Liver (tissue), 9 donors: ENCODE results near the gene CX3CR1. TPM values are rescaled to one million over a fixed set of nuclear protein-coding genes. Genes with fewer than 3 reads are reported as not detected.

Experiments used
- DNase-seq: peaks from one replicate; pipeline ENCODE4 v3.0.0-alpha.2; 2017; ENCODE audit warnings: low spot score
- H3K27ac ChIP-seq, 2 donors: one replicate each; pipeline ENCODE4 v1.7.0; 2013; ENCODE audit warnings: inconsistent platforms in 2 of 2, low read length in 2 of 2, control low read depth in 1 of 2, low read depth in 1 of 2, mild to moderate bottlenecking in 1 of 2
- H3K27me3 ChIP-seq, 4 donors: one replicate each; pipeline versions ENCODE4 v1.6.1 to v1.7.0; 2013; ENCODE audit warnings: low read length in 3 of 4, inconsistent platforms in 1 of 4, mild to moderate bottlenecking in 1 of 4, moderate library complexity in 1 of 4; ENCODE audit not compliant: control insufficient read depth in 4 of 4, insufficient read depth in 4 of 4
- H3K36me3 ChIP-seq, 4 donors: one replicate each; pipeline versions ENCODE4 v1.6.1 to v1.7.0; 2013; ENCODE audit warnings: low read length in 3 of 4, mild to moderate bottlenecking in 3 of 4, low read depth in 1 of 4, moderate library complexity in 1 of 4; ENCODE audit not compliant: control insufficient read depth in 4 of 4, insufficient read depth in 3 of 4
- H3K4me1 ChIP-seq, 4 donors: one replicate each; pipeline versions ENCODE4 v1.6.1 to v1.7.0; 2013; ENCODE audit warnings: low read length in 3 of 4, mild to moderate bottlenecking in 3 of 4, moderate library complexity in 1 of 4; ENCODE audit not compliant: control insufficient read depth in 4 of 4, insufficient read depth in 4 of 4
- H3K4me3 ChIP-seq, 3 donors: one replicate each; pipeline versions ENCODE4 v1.6.1 to v1.7.0; 2013; ENCODE audit warnings: low read length in 3 of 3, control low read depth in 1 of 3, low read depth in 1 of 3, mild to moderate bottlenecking in 1 of 3
- H3K9ac ChIP-seq, 2 donors: one replicate each; pipeline ENCODE4 v1.7.0; 2013; ENCODE audit warnings: low read length in 2 of 2, mild to moderate bottlenecking in 2 of 2, moderate library complexity in 2 of 2, control low read depth in 1 of 2, low read depth in 1 of 2
- H3K9me3 ChIP-seq, 4 donors: one replicate each; pipeline versions ENCODE4 v1.6.1 to v1.7.0; 2013; ENCODE audit warnings: low read length in 3 of 4; ENCODE audit not compliant: control insufficient read depth in 4 of 4
- ATF3 ChIP-seq: IDR thresholded peaks from 2 replicates; pipeline ENCODE4 v1.6.1; 2016; ENCODE audit warnings: antibody characterized with exemption
- EGR1 ChIP-seq, 2 donors: IDR thresholded peaks; 2 replicates each; pipeline ENCODE4 v1.6.1; 2016 to 2018; ENCODE audit warnings: antibody characterized with exemption in 2 of 2, low read depth in 2 of 2
- FOXA1 ChIP-seq: IDR thresholded peaks from 2 replicates; pipeline ENCODE4 v1.6.1; 2016; ENCODE audit warnings: antibody characterized with exemption
- FOXA2 ChIP-seq: IDR thresholded peaks from 2 replicates; pipeline ENCODE4 v1.6.1; 2016; ENCODE audit warnings: antibody characterized with exemption
- GABPA ChIP-seq, 2 donors: IDR thresholded peaks in 1 of 2; conservative IDR thresholded peaks in 1 of 2; 2 replicates each; pipeline ENCODE4 v1.6.1; 2016; ENCODE audit warnings: antibody characterized with exemption in 2 of 2, mild to moderate bottlenecking in 1 of 2, moderate library complexity in 1 of 2
- HNF4A ChIP-seq, 2 donors: conservative IDR thresholded peaks; 2 replicates each; pipeline ENCODE4 v1.6.1; 2016; ENCODE audit warnings: antibody characterized with exemption in 2 of 2, mild to moderate bottlenecking in 2 of 2
- HNF4G ChIP-seq: IDR thresholded peaks from 2 replicates; pipeline ENCODE4 v1.6.1; 2016; ENCODE audit warnings: antibody characterized with exemption
- JUND ChIP-seq, 2 donors: IDR thresholded peaks; 2 replicates each; pipeline ENCODE4 v1.6.1; 2016; ENCODE audit warnings: antibody characterized with exemption in 2 of 2
- MAX ChIP-seq: IDR thresholded peaks from 2 replicates; pipeline ENCODE4 v1.6.1; 2016; ENCODE audit warnings: antibody characterized with exemption
- NR2F2 ChIP-seq: IDR thresholded peaks from 2 replicates; pipeline ENCODE4 v1.6.1; 2016; ENCODE audit warnings: antibody characterized with exemption
- RAD21 ChIP-seq, 2 donors: IDR thresholded peaks; 2 replicates each; pipeline ENCODE4 v1.6.1; 2016; ENCODE audit warnings: antibody characterized with exemption in 2 of 2, mild to moderate bottlenecking in 2 of 2
- REST ChIP-seq: IDR thresholded peaks from 2 replicates; pipeline ENCODE4 v1.6.1; 2016; ENCODE audit warnings: antibody characterized with exemption, mild to moderate bottlenecking
- RXRA ChIP-seq, 2 donors: IDR thresholded peaks; 2 replicates each; pipeline ENCODE4 v1.6.1; 2017 to 2018; ENCODE audit warnings: antibody characterized with exemption in 2 of 2, mild to moderate bottlenecking in 1 of 2
- SP1 ChIP-seq: IDR thresholded peaks from 2 replicates; pipeline ENCODE4 v1.6.1; 2018; ENCODE audit warnings: antibody characterized with exemption, mild to moderate bottlenecking
- YY1 ChIP-seq: IDR thresholded peaks from 2 replicates; pipeline ENCODE4 v1.6.1; 2016; ENCODE audit warnings: antibody characterized with exemption, mild to moderate bottlenecking
- ZBTB33 ChIP-seq: IDR thresholded peaks from 2 replicates; pipeline ENCODE4 v1.6.1; 2016; ENCODE audit warnings: antibody characterized with exemption
- WGBS: extraction: QIAGEN DNeasy Blood & Tissue Kit; methylation state at CpG from one replicate; pipeline ENCODE4 v1.1.7; 2013; 5-methylcytosine and 5-hydroxymethylcytosine counted together
- polyA plus RNA-seq, 2 donors: library from polyadenylated mRNA; stranded (reverse) in 1 of 2; unstranded in 1 of 2; fragments of 200-250 nt in 1 of 2; fragments of >200 nt in 1 of 2; fragmentation: Nextera tagmentation in 1 of 2; extraction: Ambion mirVana in 1 of 2; gene quantifications; one replicate each; pipeline versions ENCODE4 v1.2.1 to v1.2.3, GENCODE V29; 2013 to 2015
- total RNA-seq, 2 donors: library from RNA; depleted of rRNA; stranded (reverse); fragments of >200 nt; gene quantifications; one replicate each; pipeline ENCODE4 v1.2.3, GENCODE V29; 2014
- donor health status: healthy.
- donor health status: healthy.
- donor health status: healthy.
- donor health status: healthy.
- donor health status: healthy.

The CX3CR1 gene
- total and polyA plus RNA-seq, 4 donors, result 0.33 to 1.9 (median 0.55) TPM

- H3K9me3 ChIP-seq, result no peaks in the 10 kb centered on the region
- no peak for DNase-seq
- H3K4me3 ChIP-seq, result no peak overlapping the region
- no peaks in the 10 kb centered on the region for H3K36me3 ChIP-seq
- no peaks in the 10 kb centered on the region for H3K4me1 ChIP-seq
- TF ChIP-seq EGR1 (IDR thresholded peaks at IDR 0.05; ENCODE audit: low read depth in 2 of 2) (no peak), ZBTB33 (no peak), FOXA1 (no peak), HNF4G (no peak), NR2F2 (no peak), ATF3 (no peak), FOXA2 (no peak), RXRA (IDR thresholded peaks at IDR 0.05) (no peak), REST (no peak), RAD21 (IDR thresholded peaks at IDR 0.05) (no peak), HNF4A (conservative IDR thresholded peaks at IDR 0.05) (no peak), YY1 (no peak), JUND (IDR thresholded peaks at IDR 0.05) (no peak), GABPA (IDR thresholded peaks at IDR 0.05 in 1 of 2, conservative IDR thresholded peaks at IDR 0.05 in 1 of 2) (no peak)
- H3K27me3 ChIP-seq, result no peaks in the 10 kb centered on the region
- H3K9ac ChIP-seq, result no peak overlapping the region
- no peak overlapping the region for H3K27ac ChIP-seq
These were observed 38.3 kb downstream of the CX3CR1 start for GRCh38 chr3:39241561-39241960.

- H3K9me3 ChIP-seq, result no peaks in the 10 kb centered on the region
- H3K9ac ChIP-seq, result no peak overlapping the region
- no peaks in the 10 kb centered on the region for H3K27me3 ChIP-seq
- WGBS, result 78% methylated on average over 6 of the region's 6 CpGs
- H3K4me3 ChIP-seq, result no peak overlapping the region
- TF ChIP-seq GABPA (IDR thresholded peaks at IDR 0.05 in 1 of 2, conservative IDR thresholded peaks at IDR 0.05 in 1 of 2), result no peak
- no peak for DNase-seq
- no peaks in the 10 kb centered on the region for H3K4me1 ChIP-seq
- no peaks in the 10 kb centered on the region for H3K36me3 ChIP-seq
- H3K27ac ChIP-seq, result no peak overlapping the region
These were observed 42.8 kb downstream of the CX3CR1 start for GRCh38 chr3:39237027-39237426.

- Histone ChIP-seq H3K27me3 (no peaks in the 10 kb centered on the region), H3K27ac (no peak overlapping the region), H3K36me3 (no peaks in the 10 kb centered on the region), H3K4me3 (no peak overlapping the region), H3K9ac (no peak overlapping the region), H3K4me1 (no peaks in the 10 kb centered on the region), H3K9me3 (no peaks in the 10 kb centered on the region)
- no peak for DNase-seq
- 38% methylated on average over 2 of the region's 2 CpGs for WGBS
- TF ChIP-seq RAD21 (IDR thresholded peaks at IDR 0.05) (no peak), FOXA2 (no peak), JUND (IDR thresholded peaks at IDR 0.05) (no peak), GABPA (IDR thresholded peaks at IDR 0.05 in 1 of 2, conservative IDR thresholded peaks at IDR 0.05 in 1 of 2) (no peak), YY1 (no peak), SP1 (no peak), FOXA1 (no peak), HNF4A (conservative IDR thresholded peaks at IDR 0.05) (no peak), NR2F2 (no peak), MAX (no peak), ZBTB33 (no peak), REST (no peak)
These were observed 45.2 kb downstream of the CX3CR1 start for GRCh38 chr3:39234651-39235050.
